Stomach (tissue), 19 donors: ENCODE data around the gene LRRC30. TPM values are rescaled to one million over a fixed set of nuclear protein-coding genes. Genes with fewer than 3 reads are reported as not detected.

Experiments
- DNase-seq, 2 donors: peaks; one replicate each; pipeline versions ENCODE4 v3.0.0 to v3.0.0-alpha.2; 2013 to 2019
- H3K27ac ChIP-seq, 5 donors: fragments of 200-600 bp in 4 of 5; sonication (generic) in 4 of 5; one replicate each; pipeline ENCODE4 v1.5.1; 2013 to 2019; ENCODE audit warnings: mild to moderate bottlenecking in 1 of 5, moderate library complexity in 1 of 5
- H3K27me3 ChIP-seq, 3 donors: fragments of 200-600 bp; sonication (generic); one replicate each; pipeline ENCODE4 v1.5.1; 2017 to 2019; ENCODE audit warnings: mixed run types in 1 of 3
- H3K36me3 ChIP-seq, 4 donors: fragments of 200-600 bp; sonication (generic); 1 replicate in 3 of 4; 2 replicates in 1 of 4; pipeline ENCODE4 v1.5.1; 2016 to 2019
- H3K4me1 ChIP-seq, 4 donors: fragments of 200-600 bp; sonication (generic); one replicate each; pipeline ENCODE4 v1.5.1; 2016 to 2019
- H3K4me3 ChIP-seq, 4 donors: fragments of 200-600 bp; sonication (generic) in 3 of 4; one replicate each; pipeline ENCODE4 v1.5.1; 2016 to 2019; ENCODE audit warnings: mild to moderate bottlenecking in 1 of 4
- H3K9me3 ChIP-seq, 4 donors: fragments of 200-600 bp; sonication (generic); one replicate each; pipeline ENCODE4 v1.5.1; 2016 to 2019
- CTCF ChIP-seq, 7 experiments: fragments of 450-650 bp in 4 of 7; fragments of 200-600 bp in 3 of 7; sonication (generic) in 3 of 7; IDR thresholded peaks; one replicate each; pipeline ENCODE4 v1.5.1; 2016 to 2019; ENCODE audit warnings: antibody characterized with exemption in 7 of 7, control low read depth in 2 of 7, mild to moderate bottlenecking in 1 of 7
- EP300 ChIP-seq: sonication (generic); formaldehyde crosslinking; IDR thresholded peaks from one replicate; pipeline ENCODE4 v1.6.1; 2017; ENCODE audit warnings: antibody characterized with exemption
- POLR2A ChIP-seq, 4 donors: fragments of 450-650 bp; IDR thresholded peaks; one replicate each; pipeline ENCODE4 v1.6.1; 2016; ENCODE audit warnings: antibody characterized with exemption in 4 of 4, control low read depth in 2 of 4, mild to moderate bottlenecking in 1 of 4, moderate library complexity in 1 of 4
- POLR2AphosphoS5 ChIP-seq, 3 donors: sonication (generic); formaldehyde crosslinking; IDR thresholded peaks; one replicate each; pipeline ENCODE4 v1.6.1; 2016; ENCODE audit warnings: antibody characterized with exemption in 3 of 3
- WGBS, 5 donors: extraction: QIAGEN DNeasy Blood & Tissue Kit in 3 of 5; methylation state at CpG; one replicate each; pipeline versions ENCODE4 v1.1.5 to v1.1.7; 2013 to 2018; 5-methylcytosine and 5-hydroxymethylcytosine counted together
- intact Hi-C: fragments of 100-400 bp; cut with DNase I; formaldehyde crosslinking; loops from one replicate; pipeline ENCODE4 v1.15.1; 2023; ENCODE audit warnings: low total_unique reads
- long read RNA-seq, 10 donors: transcript quantifications; one replicate each; lab custom pipeline, GENCODE V29; 2026
- polyA plus RNA-seq, 3 donors: library from polyadenylated mRNA; stranded (reverse); fragments of 200-250 nt; gene quantifications; one replicate each; pipeline ENCODE4 v1.2.3, GENCODE V29; 2013
- total RNA-seq, 5 donors: library from RNA; depleted of rRNA; stranded (reverse); fragments of >200 nt; gene quantifications; one replicate each; pipeline versions ENCODE4 v1.1.0 to v1.2.3, GENCODE V29; 2014 to 2016
- donor health status: healthy with polysubstance abuse.
- donor health status: Bipolar disorder and iron deficiency.
- donor health status: healthy.

The LRRC30 gene
- total RNA-seq (not detected), polyA plus RNA-seq (not detected)
- long read RNA-seq, donor 1 = 0 reads
- long read RNA-seq, donor 2 = 0 reads
- long read RNA-seq, donor 3 = 0 reads
- long read RNA-seq, donor 4 = 0 reads
- long read RNA-seq, donor 5 = 0 reads
- long read RNA-seq, donor 6 = 0 reads
- long read RNA-seq, donor 7 = 0 reads
- long read RNA-seq, donor 8 = 0 reads
- long read RNA-seq, donor 9 = 0 reads
- long read RNA-seq, donor 10 = 0 reads

GRCh38 chr18:7230626-7231349 lies at the start of gene LRRC30:
LRRC30 (plus strand) TSS chr18:7231089; CDS start chr18:7231139, 50 bp downstream.
- no peak within 1 kb of the TSS for H3K27ac ChIP-seq
- H3K27me3 ChIP-seq = peaks cover 0 to 5% (median 0%) of the 10 kb centered on the region in 3 donors
- H3K4me1 ChIP-seq = no peaks in the 10 kb centered on the region
- no peak for TF ChIP-seq CTCF (IDR thresholded peaks at IDR 0.05)
- TF ChIP-seq EP300 = no peak
- no peak for TF ChIP-seq POLR2A (IDR thresholded peaks at IDR 0.05)
- no peak for TF ChIP-seq POLR2AphosphoS5 (IDR thresholded peaks at IDR 0.05)
- H3K9me3 ChIP-seq = no peaks in the 10 kb centered on the region
- no peak within 1 kb of the TSS for H3K4me3 ChIP-seq
- no peaks in the 10 kb centered on the region for H3K36me3 ChIP-seq
- 91 to 95% (median 93%) methylated on average over 13 of the region's 13 CpGs for WGBS, 5 donors
- intact Hi-C loops = no loop called here
- DNase-seq = no peak

GRCh38 chr18:7185701-7186100 lies 45.2 kb upstream of the LRRC30 start:
- DNase-seq = no peak
- WGBS, 5 donors = 92 to 97% (median 94%) methylated on average over 3 of the region's 3 CpGs
- no peak overlapping the region for H3K4me3 ChIP-seq
- no peaks in the 10 kb centered on the region for H3K9me3 ChIP-seq
- no peaks in the 10 kb centered on the region for H3K27me3 ChIP-seq
- TF ChIP-seq CTCF (IDR thresholded peaks at IDR 0.05) (no peak), POLR2A (IDR thresholded peaks at IDR 0.05) (no peak), POLR2AphosphoS5 (IDR thresholded peaks at IDR 0.05) (no peak), EP300 (no peak)
- H3K4me1 ChIP-seq = no peaks in the 10 kb centered on the region
- intact Hi-C loops = no loop called here
- no peak overlapping the region for H3K27ac ChIP-seq
- H3K36me3 ChIP-seq = no peaks in the 10 kb centered on the region

GRCh38 chr18:7190547-7191156 lies 40.2 kb upstream of the LRRC30 start:
- intact Hi-C loops = no loop called here
- H3K27ac ChIP-seq = no peak overlapping the region
- TF ChIP-seq POLR2AphosphoS5 (IDR thresholded peaks at IDR 0.05) = no peak
- no peak for TF ChIP-seq POLR2A (IDR thresholded peaks at IDR 0.05)
- TF ChIP-seq CTCF (IDR thresholded peaks at IDR 0.05) = no peak
- TF ChIP-seq EP300 = no peak

GRCh38 chr18:7191736-7192135 lies 39.2 kb upstream of the LRRC30 start:
- Histone ChIP-seq H3K4me1 (no peaks in the 10 kb centered on the region), H3K27me3 (no peaks in the 10 kb centered on the region), H3K4me3 (no peak overlapping the region), H3K9me3 (no peaks in the 10 kb centered on the region), H3K36me3 (no peaks in the 10 kb centered on the region), H3K27ac (no peak overlapping the region)
- intact Hi-C loops = no loop called here
- no peak for TF ChIP-seq EP300
- no peak for TF ChIP-seq POLR2A (IDR thresholded peaks at IDR 0.05)
- no peak for TF ChIP-seq CTCF (IDR thresholded peaks at IDR 0.05)
- TF ChIP-seq POLR2AphosphoS5 (IDR thresholded peaks at IDR 0.05) = no peak
- 73 to 86% (median 85%) methylated on average over 2 of the region's 2 CpGs for WGBS, 5 donors
- DNase-seq = no peak

More at GRCh38 chr18:7190547-7191156, 40.2 kb upstream of the LRRC30 start:
- no peaks in the 10 kb centered on the region for H3K4me1 ChIP-seq
- H3K4me3 ChIP-seq = no peak overlapping the region
- WGBS, 5 donors = 66 to 79% (median 74%) methylated on average over 2 of the region's 2 CpGs
- H3K9me3 ChIP-seq = no peaks in the 10 kb centered on the region
- no peaks in the 10 kb centered on the region for H3K36me3 ChIP-seq
- no peaks in the 10 kb centered on the region for H3K27me3 ChIP-seq
- no peak for DNase-seq
